Fibroblast of lung (primary cell): ENCODE results near the gene CHRNA10. TPM values are rescaled to one million over a fixed set of nuclear protein-coding genes. Genes with fewer than 3 reads are reported as not detected.

Experiments used
- DNase-seq, 2 donors: peaks; one replicate each; pipeline versions ENCODE4 v3.0.0 to v3.0.0-alpha.2; 2010; ENCODE audit warnings: low read depth in 2 of 2
- H2AFZ ChIP-seq: 2 replicates; pipeline ENCODE4 v1.5.1; 2012; ENCODE audit warnings: low read length, control low read depth, inconsistent platforms
- H3K27ac ChIP-seq: 2 replicates; pipeline ENCODE4 v1.5.1; 2011; ENCODE audit warnings: low read length, control low read depth; ENCODE audit not compliant: insufficient read depth
- H3K27me3 ChIP-seq: 2 replicates; pipeline ENCODE4 v1.5.1; 2011; ENCODE audit warnings: mild to moderate bottlenecking, low read length; ENCODE audit not compliant: control insufficient read depth, insufficient read depth
- H3K36me3 ChIP-seq: 2 replicates; pipeline ENCODE4 v1.5.1; 2011; ENCODE audit warnings: low read length; ENCODE audit not compliant: control insufficient read depth, insufficient read depth
- H3K4me1 ChIP-seq: 2 replicates; pipeline ENCODE4 v1.5.1; 2011; ENCODE audit warnings: low read length; ENCODE audit not compliant: control insufficient read depth, insufficient read depth; ENCODE audit errors: extremely low read depth
- H3K4me2 ChIP-seq: 2 replicates; pipeline ENCODE4 v1.5.1; 2011; ENCODE audit warnings: low read length, control low read depth; ENCODE audit not compliant: insufficient read depth; ENCODE audit errors: extremely low read depth
- H3K4me3 ChIP-seq, 4 experiments: fragments of 200-600 bp in 1 of 4; sonication (generic) in 1 of 4; replicated peaks in 1 of 4; 2 replicates each; pipeline ENCODE4 v1.5.1; 2011 to 2016; ENCODE audit warnings: low read length in 4 of 4, low read depth in 3 of 4, mild to moderate bottlenecking in 3 of 4, control low read depth in 2 of 4, inconsistent platforms in 1 of 4, mixed read lengths in 1 of 4; ENCODE audit not compliant: insufficient read depth in 1 of 4; ENCODE audit errors: control extremely low read depth in 1 of 4
- H3K79me2 ChIP-seq: 2 replicates; pipeline ENCODE4 v1.5.1; 2012; ENCODE audit warnings: mild to moderate bottlenecking, low read length, inconsistent platforms; ENCODE audit not compliant: control insufficient read depth, insufficient read depth
- H3K9ac ChIP-seq: 2 replicates; pipeline ENCODE4 v1.5.1; 2011; ENCODE audit warnings: mild to moderate bottlenecking, low read length, control low read depth; ENCODE audit not compliant: insufficient read depth
- H3K9me3 ChIP-seq: 2 replicates; pipeline ENCODE4 v1.5.1; 2012; ENCODE audit warnings: low read depth, low read length; ENCODE audit not compliant: control insufficient read depth, insufficient read depth
- H4K20me1 ChIP-seq: 2 replicates; pipeline ENCODE4 v1.5.1; 2011; ENCODE audit warnings: low read length; ENCODE audit not compliant: control insufficient read depth, insufficient read depth; ENCODE audit errors: extremely low read depth
- EZH2 ChIP-seq: IDR thresholded peaks from 2 replicates; pipeline ENCODE4 v1.5.1; 2012; ENCODE audit warnings: low read length, control low read depth, mild to moderate bottlenecking; ENCODE audit errors: missing control alignments
- polyA plus RNA-seq, 2 donors: library from polyadenylated mRNA; depleted of rRNA in 1 of 2; stranded (reverse) in 1 of 2; unstranded in 1 of 2; fragments of >200 nt; gene quantifications; 2 replicates each; pipeline ENCODE4 v1.2.1, GENCODE V29; 2011 to 2012; ENCODE audit warnings: missing spikeins in 1 of 2
- total RNA-seq: library from RNA; depleted of rRNA; stranded (reverse); fragments of >200 nt; gene quantifications from 2 replicates; pipeline ENCODE4 v1.2.1, GENCODE V29; 2014
- TF ChIP-seq, protein P1 (sequence below), 2 donors: IDR thresholded peaks in 1 of 2; conservative IDR thresholded peaks in 1 of 2; 1 replicate in 1 of 2; 2 replicates in 1 of 2; pipeline ENCODE4 v1.5.1; 2011 to 2012; ENCODE audit warnings: low read length in 2 of 2, control low read depth in 1 of 2, inconsistent platforms in 1 of 2, low read depth in 1 of 2, mild to moderate bottlenecking in 1 of 2

CHRNA10 gene
- total and polyA plus RNA-seq, 2 donors (not counting 1 experiment from before 2014, with no cell fraction given): 0.16 to 0.50 TPM

DNA sequence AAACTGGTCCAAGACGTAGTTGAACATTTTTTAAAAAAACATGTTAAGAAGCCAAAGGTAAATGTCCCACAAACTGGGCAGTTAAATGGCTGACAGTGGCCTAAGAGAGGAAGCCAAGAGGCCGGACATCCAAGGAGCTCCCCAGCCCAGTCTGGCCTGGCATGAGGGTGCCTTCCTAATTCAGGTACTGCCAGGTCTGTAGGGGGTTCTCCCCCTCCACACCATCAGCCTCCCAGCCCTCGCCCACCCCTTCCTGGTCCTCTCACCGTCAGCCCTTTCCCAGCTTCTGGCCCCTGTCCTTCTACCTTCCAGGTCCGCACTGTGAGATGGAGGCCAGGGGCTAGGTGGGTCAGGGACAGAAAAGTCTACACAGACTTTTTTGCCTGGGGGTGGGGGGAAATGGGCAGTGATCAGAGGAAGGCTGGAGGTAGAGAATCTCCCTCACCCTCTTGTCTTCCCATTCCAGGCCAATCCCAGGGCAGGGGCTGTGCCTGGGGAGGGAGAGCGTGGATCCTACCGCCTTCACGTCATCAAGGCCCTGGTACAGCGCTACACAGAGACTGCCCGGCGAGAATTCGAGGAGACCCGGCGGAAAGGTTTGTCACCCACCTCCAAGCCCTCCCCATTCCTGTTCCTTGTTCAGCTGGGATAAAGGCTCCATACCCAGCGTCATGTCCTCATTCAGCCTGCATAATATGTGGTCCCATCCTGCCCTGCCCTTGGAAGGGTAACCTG, 35.4 kb downstream of the CHRNA10 start:
- no peak for DNase-seq
- Histone ChIP-seq H3K79me2 (no peaks in the 10 kb centered on the region), H3K27ac (no peak overlapping the region), H3K4me3 (no peak overlapping the region), H3K9me3 (no peaks in the 10 kb centered on the region), H3K4me2 (no peak overlapping the region), H3K4me1 (no peaks in the 10 kb centered on the region), H4K20me1 (no peaks in the 10 kb centered on the region), H3K36me3 (no peaks in the 10 kb centered on the region), H2AFZ (no peak overlapping the region), H3K9ac (no peak overlapping the region), H3K27me3 (no peaks in the 10 kb centered on the region)
- no peak for TF ChIP-seq EZH2
- TF ChIP-seq, protein P1, sequence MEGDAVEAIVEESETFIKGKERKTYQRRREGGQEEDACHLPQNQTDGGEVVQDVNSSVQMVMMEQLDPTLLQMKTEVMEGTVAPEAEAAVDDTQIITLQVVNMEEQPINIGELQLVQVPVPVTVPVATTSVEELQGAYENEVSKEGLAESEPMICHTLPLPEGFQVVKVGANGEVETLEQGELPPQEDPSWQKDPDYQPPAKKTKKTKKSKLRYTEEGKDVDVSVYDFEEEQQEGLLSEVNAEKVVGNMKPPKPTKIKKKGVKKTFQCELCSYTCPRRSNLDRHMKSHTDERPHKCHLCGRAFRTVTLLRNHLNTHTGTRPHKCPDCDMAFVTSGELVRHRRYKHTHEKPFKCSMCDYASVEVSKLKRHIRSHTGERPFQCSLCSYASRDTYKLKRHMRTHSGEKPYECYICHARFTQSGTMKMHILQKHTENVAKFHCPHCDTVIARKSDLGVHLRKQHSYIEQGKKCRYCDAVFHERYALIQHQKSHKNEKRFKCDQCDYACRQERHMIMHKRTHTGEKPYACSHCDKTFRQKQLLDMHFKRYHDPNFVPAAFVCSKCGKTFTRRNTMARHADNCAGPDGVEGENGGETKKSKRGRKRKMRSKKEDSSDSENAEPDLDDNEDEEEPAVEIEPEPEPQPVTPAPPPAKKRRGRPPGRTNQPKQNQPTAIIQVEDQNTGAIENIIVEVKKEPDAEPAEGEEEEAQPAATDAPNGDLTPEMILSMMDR (conservative IDR thresholded peaks at IDR 0.05 in 1 of 2, IDR thresholded peaks at IDR 0.05 in 1 of 2; ENCODE audit: low read depth in 1 of 2, low read length in 2 of 2): no peak

- H3K9ac ChIP-seq: no peak overlapping the region
- H3K27ac ChIP-seq: no peak overlapping the region
- no peaks in the 10 kb centered on the region for H4K20me1 ChIP-seq
- no peak overlapping the region for H2AFZ ChIP-seq
- H3K9me3 ChIP-seq: no peaks in the 10 kb centered on the region
- DNase-seq: no peak
- no peak overlapping the region for H3K4me3 ChIP-seq
- H3K36me3 ChIP-seq: no peaks in the 10 kb centered on the region
- H3K4me1 ChIP-seq: no peaks in the 10 kb centered on the region
- no peaks in the 10 kb centered on the region for H3K27me3 ChIP-seq
- H3K79me2 ChIP-seq: no peaks in the 10 kb centered on the region
- H3K4me2 ChIP-seq: no peak overlapping the region
- TF ChIP-seq, protein P1 (conservative IDR thresholded peaks at IDR 0.05 in 1 of 2, IDR thresholded peaks at IDR 0.05 in 1 of 2; ENCODE audit: low read depth in 1 of 2, low read length in 2 of 2): no peak
- TF ChIP-seq EZH2: no peak
Observed at GRCh38 chr11:3632070-3632660, 39.0 kb downstream of the CHRNA10 start.

- Histone ChIP-seq H4K20me1 (no peaks in the 10 kb centered on the region), H3K4me3 (no peak overlapping the region), H3K9ac (no peak overlapping the region), H2AFZ (no peak overlapping the region), H3K79me2 (no peaks in the 10 kb centered on the region), H3K4me1 (no peaks in the 10 kb centered on the region), H3K27ac (no peak overlapping the region), H3K27me3 (no peaks in the 10 kb centered on the region), H3K36me3 (no peaks in the 10 kb centered on the region), H3K9me3 (no peaks in the 10 kb centered on the region), H3K4me2 (no peak overlapping the region)
- TF ChIP-seq EZH2: no peak
- TF ChIP-seq, protein P1 (conservative IDR thresholded peaks at IDR 0.05 in 1 of 2, IDR thresholded peaks at IDR 0.05 in 1 of 2; ENCODE audit: low read depth in 1 of 2, low read length in 2 of 2): no peak
- no peak for DNase-seq
Observed at GRCh38 chr11:3631331-3631730, 39.9 kb downstream of the CHRNA10 start.
